ENCODE measurements around the gene GDF2.

GRCh38 chr10:47294057-47294456 lies 28.2 kb upstream of the GDF2 start:
- TF ChIP-seq, protein P1, sequence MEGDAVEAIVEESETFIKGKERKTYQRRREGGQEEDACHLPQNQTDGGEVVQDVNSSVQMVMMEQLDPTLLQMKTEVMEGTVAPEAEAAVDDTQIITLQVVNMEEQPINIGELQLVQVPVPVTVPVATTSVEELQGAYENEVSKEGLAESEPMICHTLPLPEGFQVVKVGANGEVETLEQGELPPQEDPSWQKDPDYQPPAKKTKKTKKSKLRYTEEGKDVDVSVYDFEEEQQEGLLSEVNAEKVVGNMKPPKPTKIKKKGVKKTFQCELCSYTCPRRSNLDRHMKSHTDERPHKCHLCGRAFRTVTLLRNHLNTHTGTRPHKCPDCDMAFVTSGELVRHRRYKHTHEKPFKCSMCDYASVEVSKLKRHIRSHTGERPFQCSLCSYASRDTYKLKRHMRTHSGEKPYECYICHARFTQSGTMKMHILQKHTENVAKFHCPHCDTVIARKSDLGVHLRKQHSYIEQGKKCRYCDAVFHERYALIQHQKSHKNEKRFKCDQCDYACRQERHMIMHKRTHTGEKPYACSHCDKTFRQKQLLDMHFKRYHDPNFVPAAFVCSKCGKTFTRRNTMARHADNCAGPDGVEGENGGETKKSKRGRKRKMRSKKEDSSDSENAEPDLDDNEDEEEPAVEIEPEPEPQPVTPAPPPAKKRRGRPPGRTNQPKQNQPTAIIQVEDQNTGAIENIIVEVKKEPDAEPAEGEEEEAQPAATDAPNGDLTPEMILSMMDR (conservative IDR thresholded peaks at IDR 0.05; ENCODE audit: low read depth in 2 of 2), result no peak
- TF ChIP-seq EZH2phosphoT487 (IDR thresholded peaks at IDR 0.05; ENCODE audit: unreplicated experiment) (no peak), EZH2 (IDR thresholded peaks at IDR 0.05; ENCODE audit: low read depth, unreplicated experiment) (no peak), REST (IDR thresholded peaks at IDR 0.05; ENCODE audit: unreplicated experiment) (no peak), POLR2AphosphoS5 (IDR thresholded peaks at IDR 0.05; ENCODE audit: low read depth) (no peak), JUNB (IDR thresholded peaks at IDR 0.05; ENCODE audit: unreplicated experiment) (no peak), CREB1 (CRISPR knock-in tag; IDR thresholded peaks at IDR 0.05; ENCODE audit: low read depth) (no peak), ETS1 (IDR thresholded peaks at IDR 0.05) (no peak), NANOG (IDR thresholded peaks at IDR 0.05; ENCODE audit: borderline replicate concordance) (no peak), ZNF114 (CRISPR knock-in tag; IDR thresholded peaks at IDR 0.05) (no peak)

All from GM23338 (cell line).